ENCODE measurements around the gene KCNMB2. TPM values are rescaled to one million over a fixed set of nuclear protein-coding genes. Genes with fewer than 3 reads are reported as not detected.

KCNMB2 gene
- total RNA-seq, 1 experiment from 2014 or later = not detected

DNA sequence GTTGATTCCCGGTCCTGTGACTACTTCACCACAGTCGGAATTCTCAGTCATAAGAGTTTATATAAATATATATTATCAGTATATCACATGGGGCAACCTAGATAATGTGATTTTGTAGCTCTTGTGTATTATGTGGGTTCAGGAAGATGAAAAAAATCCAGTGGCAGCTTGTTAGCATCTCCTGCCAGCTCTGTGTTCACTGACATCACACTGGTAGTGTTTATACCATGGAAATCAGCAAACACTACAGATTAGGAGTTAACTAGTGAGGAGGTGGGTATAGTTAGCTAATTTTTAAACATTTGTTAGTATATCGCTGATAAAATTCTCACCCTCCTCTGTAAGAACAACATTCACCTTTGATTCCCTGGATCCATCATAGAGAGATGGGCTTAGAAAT lies 44.5 kb upstream of the KCNMB2 start:
- Histone ChIP-seq H3K4me2 (ENCODE audit: low read length) (no peak overlapping the region), H3K4me1 (ENCODE audit: insufficient read depth, low read length) (no peaks in the 10 kb centered on the region), H3K9me3 (ENCODE audit: low read length) (no peaks in the 10 kb centered on the region), H3K27ac (ENCODE audit: low read length) (no peak overlapping the region), H3K79me2 (ENCODE audit: low read length) (no peaks in the 10 kb centered on the region), H3K9me2 (replicated peaks; ENCODE audit: low read length) (no peaks in the 10 kb centered on the region), H3F3A (ENCODE audit: low read length, unreplicated experiment) (no peaks in the 10 kb centered on the region), H3K27me3 (ENCODE audit: low read length) (peaks cover 14% of the 10 kb centered on the region; the same call in 1 of the 2 replicates), H2AFZ (ENCODE audit: low read length) (no peak overlapping the region), H4K20me1 (ENCODE audit: low read length) (no peaks in the 10 kb centered on the region), H3K9ac (ENCODE audit: low read length) (no peak overlapping the region), H3K36me3 (ENCODE audit: low read depth, low read length) (no peaks in the 10 kb centered on the region), H3K4me3 (ENCODE audit: low read length) (no peak overlapping the region)
- ATAC-seq = no peak
- TF ChIP-seq, protein P1, sequence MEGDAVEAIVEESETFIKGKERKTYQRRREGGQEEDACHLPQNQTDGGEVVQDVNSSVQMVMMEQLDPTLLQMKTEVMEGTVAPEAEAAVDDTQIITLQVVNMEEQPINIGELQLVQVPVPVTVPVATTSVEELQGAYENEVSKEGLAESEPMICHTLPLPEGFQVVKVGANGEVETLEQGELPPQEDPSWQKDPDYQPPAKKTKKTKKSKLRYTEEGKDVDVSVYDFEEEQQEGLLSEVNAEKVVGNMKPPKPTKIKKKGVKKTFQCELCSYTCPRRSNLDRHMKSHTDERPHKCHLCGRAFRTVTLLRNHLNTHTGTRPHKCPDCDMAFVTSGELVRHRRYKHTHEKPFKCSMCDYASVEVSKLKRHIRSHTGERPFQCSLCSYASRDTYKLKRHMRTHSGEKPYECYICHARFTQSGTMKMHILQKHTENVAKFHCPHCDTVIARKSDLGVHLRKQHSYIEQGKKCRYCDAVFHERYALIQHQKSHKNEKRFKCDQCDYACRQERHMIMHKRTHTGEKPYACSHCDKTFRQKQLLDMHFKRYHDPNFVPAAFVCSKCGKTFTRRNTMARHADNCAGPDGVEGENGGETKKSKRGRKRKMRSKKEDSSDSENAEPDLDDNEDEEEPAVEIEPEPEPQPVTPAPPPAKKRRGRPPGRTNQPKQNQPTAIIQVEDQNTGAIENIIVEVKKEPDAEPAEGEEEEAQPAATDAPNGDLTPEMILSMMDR (conservative IDR thresholded peaks at IDR 0.05; ENCODE audit: low read depth, low read length) = no peak
- TF ChIP-seq EZH2 (IDR thresholded peaks at IDR 0.05; ENCODE audit: low read length, unreplicated experiment) (no peak), EZH2phosphoT487 (IDR thresholded peaks at IDR 0.05; ENCODE audit: borderline replicate concordance, low read length) (no peak)
- ChIA-PET CTCF (no interaction called here), POLR2A (ENCODE audit: unreplicated experiment) (no interaction called here)
- DNase-seq = no peak
- intact Hi-C loops (cut with micrococcal nuclease) = no loop called here
- no TSS peak for BruUV-seq (replicated peaks)

DNA sequence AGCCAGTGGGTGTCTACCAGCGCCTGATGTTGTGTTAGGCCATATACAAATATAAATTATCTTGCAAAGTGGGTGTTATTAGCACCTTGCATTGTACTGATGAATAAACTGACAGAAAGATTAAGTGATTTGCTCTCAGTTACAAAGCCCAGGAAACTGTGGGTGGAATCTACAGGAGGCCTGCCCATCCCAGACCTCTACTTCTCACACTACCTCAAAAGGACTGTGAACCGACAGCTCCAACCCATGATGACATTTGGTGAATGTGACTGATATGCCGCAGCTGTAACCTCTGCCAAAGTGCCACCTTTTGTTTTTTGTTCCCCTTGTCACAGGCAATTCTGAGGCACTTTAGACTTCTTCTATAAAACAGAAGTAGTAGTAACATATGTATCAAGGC lies 43.7 kb upstream of the KCNMB2 start:
- Histone ChIP-seq H3K4me3 (ENCODE audit: low read length) (no peak overlapping the region), H2AFZ (ENCODE audit: low read length) (no peak overlapping the region), H3K27me3 (ENCODE audit: low read length) (peaks cover 14% of the 10 kb centered on the region; the same call in 1 of the 2 replicates), H3K4me1 (ENCODE audit: insufficient read depth, low read length) (no peaks in the 10 kb centered on the region), H3K9me3 (ENCODE audit: low read length) (no peaks in the 10 kb centered on the region), H3K79me2 (ENCODE audit: low read length) (no peaks in the 10 kb centered on the region), H3K9me2 (replicated peaks; ENCODE audit: low read length) (no peaks in the 10 kb centered on the region), H3F3A (ENCODE audit: low read length, unreplicated experiment) (no peaks in the 10 kb centered on the region), H3K36me3 (ENCODE audit: low read depth, low read length) (no peaks in the 10 kb centered on the region), H4K20me1 (ENCODE audit: low read length) (no peaks in the 10 kb centered on the region), H3K27ac (ENCODE audit: low read length) (no peak overlapping the region), H3K4me2 (ENCODE audit: low read length) (no peak overlapping the region), H3K9ac (ENCODE audit: low read length) (no peak overlapping the region)
- CTCF ChIA-PET = no interaction called here
- ATAC-seq (no peak), DNase-seq (no peak)
- TF ChIP-seq EZH2 (IDR thresholded peaks at IDR 0.05; ENCODE audit: low read length, unreplicated experiment) (no peak), EZH2phosphoT487 (IDR thresholded peaks at IDR 0.05; ENCODE audit: borderline replicate concordance, low read length) (no peak)
- TF ChIP-seq, protein P1 (conservative IDR thresholded peaks at IDR 0.05; ENCODE audit: low read depth, low read length) = no peak
- BruUV-seq (replicated peaks) = no TSS peak
- intact Hi-C loops (cut with micrococcal nuclease) = no loop called here
- POLR2A ChIA-PET (ENCODE audit: unreplicated experiment) = no interaction called here

DNA sequence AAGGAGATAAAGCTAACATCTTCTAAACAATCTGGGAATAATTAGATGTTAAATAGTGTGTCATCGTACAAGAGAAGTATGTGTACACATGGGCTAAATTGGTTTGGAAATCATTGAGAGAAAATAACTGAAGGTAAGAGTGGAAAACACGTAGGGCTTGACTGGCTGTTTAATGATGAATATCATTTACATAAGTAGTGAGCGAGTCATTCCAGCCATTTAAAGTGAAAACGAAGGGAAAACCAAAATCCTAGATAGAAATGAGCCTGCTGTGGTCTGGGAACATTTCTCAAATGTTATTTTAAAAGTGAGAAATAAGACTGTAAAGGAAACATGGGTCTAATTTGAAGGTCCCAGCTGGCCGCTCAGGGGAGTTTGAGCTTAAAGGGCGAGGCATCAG lies 41.9 kb upstream of the KCNMB2 start:
- H3K4me3 ChIP-seq (ENCODE audit: low read length) = no peak overlapping the region
- no peak overlapping the region for H2AFZ ChIP-seq (ENCODE audit: low read length)
- BruUV-seq (replicated peaks) = no TSS peak
- no peaks in the 10 kb centered on the region for H4K20me1 ChIP-seq (ENCODE audit: low read length)
- POLR2A ChIA-PET (ENCODE audit: unreplicated experiment) = no interaction called here
- TF ChIP-seq EZH2phosphoT487 (IDR thresholded peaks at IDR 0.05; ENCODE audit: borderline replicate concordance, low read length) = no peak
- no peak for TF ChIP-seq EZH2 (IDR thresholded peaks at IDR 0.05; ENCODE audit: low read length, unreplicated experiment)
- TF ChIP-seq, protein P1 (conservative IDR thresholded peaks at IDR 0.05; ENCODE audit: low read depth, low read length) = no peak
- no peak for ATAC-seq
- no peak overlapping the region for H3K9ac ChIP-seq (ENCODE audit: low read length)
- no peaks in the 10 kb centered on the region for H3K4me1 ChIP-seq (ENCODE audit: insufficient read depth, low read length)
- no peaks in the 10 kb centered on the region for H3K79me2 ChIP-seq (ENCODE audit: low read length)
- H3K9me2 ChIP-seq (replicated peaks; ENCODE audit: low read length) = no peaks in the 10 kb centered on the region
- CTCF ChIA-PET = no interaction called here
- no peaks in the 10 kb centered on the region for H3K9me3 ChIP-seq (ENCODE audit: low read length)
- no peak overlapping the region for H3K27ac ChIP-seq (ENCODE audit: low read length)
- no peak overlapping the region for H3K4me2 ChIP-seq (ENCODE audit: low read length)
- DNase-seq = no peak
- H3K36me3 ChIP-seq (ENCODE audit: low read depth, low read length) = no peaks in the 10 kb centered on the region
- intact Hi-C loops (cut with micrococcal nuclease) = no loop called here
- peaks cover 9% of the 10 kb centered on the region; the same call in 1 of the 2 replicates for H3K27me3 ChIP-seq (ENCODE audit: low read length)
- no peaks in the 10 kb centered on the region for H3F3A ChIP-seq (ENCODE audit: low read length, unreplicated experiment)
